Measurements from ENCODE around the gene ABHD15.
A peak's percentile ranks its signal among the peaks of the same experiment; 100 is the strongest.

ABHD15 gene

GRCh38 chr17:29582254-29582765, 15.5 kb upstream of the ABHD15 start:
- DNase-seq (ENCODE audit: low read depth in 2 of 2), result no peak

- no peak for DNase-seq (ENCODE audit: low read depth in 2 of 2)
These were observed 14.9 kb upstream of the ABHD15 start for GRCh38 chr17:29581583-29582253.

- peak; percentile 82 for DNase-seq (ENCODE audit: low read depth in 2 of 2)
These were observed 13.3 kb upstream of the ABHD15 start for GRCh38 chr17:29579866-29580771.

- no peak for DNase-seq (ENCODE audit: low read depth in 2 of 2)
These were observed 12.0 kb upstream of the ABHD15 start for GRCh38 chr17:29578626-29579485.

- no peak for DNase-seq (ENCODE audit: low read depth in 2 of 2)
These were observed 10.8 kb upstream of the ABHD15 start for GRCh38 chr17:29577385-29578211.

GRCh38 chr17:29577001-29577370, 10.1 kb upstream of the ABHD15 start:
- no peak for DNase-seq (ENCODE audit: low read depth in 2 of 2)

- DNase-seq (ENCODE audit: low read depth in 2 of 2), result no peak
These were observed 9.6 kb upstream of the ABHD15 start for GRCh38 chr17:29576214-29577000.

GRCh38 chr17:29575511-29576213, 8.8 kb upstream of the ABHD15 start:
- DNase-seq (ENCODE audit: low read depth in 2 of 2), result no peak

GRCh38 chr17:29574732-29575510, 8.1 kb upstream of the ABHD15 start:
- no peak for DNase-seq (ENCODE audit: low read depth in 2 of 2)

GRCh38 chr17:29573871-29574731, 7.3 kb upstream of the ABHD15 start:
- DNase-seq (ENCODE audit: low read depth in 2 of 2), result no peak

- DNase-seq (ENCODE audit: low read depth in 2 of 2), result no peak
These were observed 6.7 kb upstream of the ABHD15 start for GRCh38 chr17:29573558-29573869.

- no peak for DNase-seq (ENCODE audit: low read depth in 2 of 2)
These were observed 6.1 kb upstream of the ABHD15 start for GRCh38 chr17:29572691-29573557.

GRCh38 chr17:29571883-29572681, 5.2 kb upstream of the ABHD15 start:
- no peak for DNase-seq (ENCODE audit: low read depth in 2 of 2)

GRCh38 chr17:29571486-29571882, 4.6 kb upstream of the ABHD15 start:
- no peak for DNase-seq (ENCODE audit: low read depth in 2 of 2)

GRCh38 chr17:29570521-29570920, 3.7 kb upstream of the ABHD15 start:
- DNase-seq (ENCODE audit: low read depth in 2 of 2), result no peak

GRCh38 chr17:29569245-29569950, 2.6 kb upstream of the ABHD15 start:
- DNase-seq (ENCODE audit: low read depth in 2 of 2), result no peak
